Measurements from ENCODE around the gene OCA2.
"Not testable (repeated sequence)": the region's sequence is repeated elsewhere in the genome, so short reads cannot be mapped to it uniquely, and the experiment has no call there.

The OCA2 gene

DNA sequence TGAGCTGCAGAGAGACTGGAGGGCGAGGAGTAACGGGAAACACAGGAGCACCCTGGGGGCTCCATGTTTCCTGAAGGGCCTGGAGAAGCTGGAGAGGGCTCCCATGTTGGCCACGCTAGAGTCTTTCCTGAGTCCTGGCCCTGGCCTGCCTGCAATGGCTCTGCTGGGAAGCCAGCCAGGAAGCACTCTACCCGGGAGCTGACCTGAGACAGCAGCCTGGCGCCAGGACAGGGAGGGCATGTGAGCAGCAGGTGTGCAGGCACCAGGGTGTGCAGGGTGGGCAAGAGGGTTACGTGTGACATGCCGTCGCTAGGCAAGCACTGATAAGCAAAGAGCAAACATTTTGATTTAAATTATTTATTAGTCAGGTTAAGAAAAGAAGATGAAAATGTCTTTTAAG, 301.4 kb downstream of the OCA2 start:
- DNase-seq: no peak

DNA sequence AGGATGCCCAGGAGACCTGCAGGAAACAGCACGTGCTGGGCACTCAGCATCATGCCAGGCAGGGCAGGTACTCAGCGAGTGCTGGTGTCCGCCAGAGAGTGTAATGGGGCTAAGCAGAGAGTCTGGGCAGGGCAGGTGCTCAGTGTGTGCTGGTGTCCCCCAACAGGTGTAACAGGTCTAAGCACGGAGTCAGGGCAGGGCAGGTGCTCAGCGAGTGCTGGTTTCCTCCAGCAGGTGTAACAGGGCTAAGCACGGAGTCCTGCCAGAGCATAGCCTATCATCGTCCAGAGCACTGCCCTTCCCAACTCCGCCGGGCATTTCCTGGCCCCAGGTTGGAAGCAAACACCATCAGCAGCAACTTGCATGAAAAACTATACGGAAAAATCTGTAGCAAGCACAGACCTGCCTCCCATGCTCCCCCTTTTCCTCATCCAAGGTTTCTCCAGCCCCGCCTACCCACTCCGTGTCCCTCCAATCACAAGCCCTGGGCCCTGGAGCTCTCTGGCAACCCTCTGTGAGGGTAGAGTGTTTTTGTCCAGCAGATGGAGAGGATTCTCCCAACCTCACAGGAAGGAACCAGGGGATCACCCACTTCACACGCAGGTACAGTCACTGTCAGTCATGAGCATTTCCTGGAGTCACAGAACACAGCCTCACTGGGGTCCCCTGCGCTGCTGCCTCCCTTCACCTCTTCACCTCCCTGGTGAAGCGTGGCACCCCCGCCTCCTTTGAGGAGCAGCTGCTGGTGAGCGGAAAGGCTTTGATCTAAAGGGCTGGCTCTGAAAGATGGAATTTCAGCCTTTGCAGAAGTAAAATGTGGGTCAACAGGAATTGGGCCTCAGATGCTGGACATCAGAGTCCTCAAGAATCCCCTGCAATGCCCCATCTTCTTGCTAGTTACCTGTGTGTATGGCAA, 302.5 kb downstream of the OCA2 start:
- no peak for DNase-seq

DNA sequence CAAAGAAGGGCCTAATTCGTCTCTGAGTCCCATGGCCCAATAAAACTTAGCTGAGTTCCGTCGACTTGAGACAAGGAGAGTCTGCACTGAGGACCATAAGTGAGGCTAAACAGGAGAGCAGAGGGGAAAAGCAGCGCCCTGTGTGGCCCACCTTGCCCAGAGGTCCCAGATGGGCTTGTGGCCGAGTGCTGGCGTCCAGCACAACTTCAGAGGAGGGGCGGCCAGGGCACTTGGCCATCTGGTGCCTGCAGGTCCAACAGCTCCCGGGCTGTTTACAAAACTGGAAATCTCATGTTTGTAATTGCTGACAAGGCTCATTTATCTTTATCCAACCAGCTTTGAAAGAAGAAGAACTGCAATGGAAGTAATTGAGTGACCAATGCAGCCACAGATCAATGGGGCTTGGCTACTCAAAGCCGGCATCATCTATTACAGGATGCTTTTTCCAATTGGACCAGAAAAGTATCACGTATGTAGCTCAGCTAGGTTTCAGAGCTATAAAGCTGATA, 306.3 kb downstream of the OCA2 start:
- no peak for DNase-seq

DNA sequence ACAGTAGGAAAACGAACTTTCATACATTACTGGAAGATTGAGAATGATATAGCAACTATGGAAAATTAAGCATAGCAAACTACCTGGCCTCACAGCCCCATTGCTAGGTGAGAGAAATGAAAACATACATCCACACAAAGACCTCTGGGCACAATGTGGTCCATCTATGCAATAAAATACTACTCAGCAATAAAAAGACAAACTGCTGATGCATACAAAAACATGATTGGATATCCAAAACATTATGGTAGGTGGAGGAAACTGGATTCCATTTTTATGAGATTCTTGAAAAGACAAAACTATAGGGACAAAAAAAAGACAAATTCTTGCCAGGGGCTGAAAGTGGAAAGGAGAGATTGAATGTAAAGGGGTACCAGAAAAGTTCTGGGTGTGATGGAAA, 308.8 kb downstream of the OCA2 start:
- DNase-seq: no peak

DNA sequence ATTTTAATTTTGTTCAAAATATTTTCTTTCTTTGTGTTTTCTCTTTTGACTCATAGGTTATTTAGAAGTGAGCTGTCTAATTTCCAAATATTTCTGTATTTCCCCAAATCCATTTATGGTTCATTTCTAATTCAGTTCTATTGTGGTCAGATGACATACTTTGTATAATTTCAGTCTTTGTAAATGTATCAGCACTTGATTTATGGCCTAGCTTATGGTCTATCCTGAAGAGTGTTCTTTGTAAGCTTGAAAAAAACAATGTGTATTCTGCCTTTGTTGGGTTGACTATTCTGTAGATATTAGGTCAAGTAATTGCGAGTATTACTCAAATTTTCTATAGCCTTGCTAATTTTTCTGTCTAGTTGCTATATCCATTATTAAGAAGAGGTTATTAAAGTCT, 311.2 kb downstream of the OCA2 start:
- DNase-seq: no peak

DNA sequence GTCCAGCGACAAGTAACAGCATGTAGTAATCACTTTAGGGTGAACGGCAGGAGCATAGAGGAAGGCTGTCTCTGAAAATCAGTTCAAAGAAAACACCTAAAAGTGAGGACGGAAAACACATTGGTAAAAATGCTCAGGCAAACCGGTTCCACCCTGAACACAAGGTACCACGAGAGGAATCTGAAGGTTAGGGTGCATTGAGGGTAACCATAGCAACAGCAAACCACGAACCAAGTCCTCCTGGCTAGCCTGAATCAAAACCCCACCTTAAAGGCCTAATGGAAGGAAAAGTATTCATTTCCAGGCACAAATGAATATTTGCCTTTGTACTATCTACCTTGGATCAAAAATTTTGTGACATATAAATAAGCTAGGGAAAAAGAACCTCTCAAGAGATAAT, 315.0 kb downstream of the OCA2 start:
- no peak for DNase-seq

DNA sequence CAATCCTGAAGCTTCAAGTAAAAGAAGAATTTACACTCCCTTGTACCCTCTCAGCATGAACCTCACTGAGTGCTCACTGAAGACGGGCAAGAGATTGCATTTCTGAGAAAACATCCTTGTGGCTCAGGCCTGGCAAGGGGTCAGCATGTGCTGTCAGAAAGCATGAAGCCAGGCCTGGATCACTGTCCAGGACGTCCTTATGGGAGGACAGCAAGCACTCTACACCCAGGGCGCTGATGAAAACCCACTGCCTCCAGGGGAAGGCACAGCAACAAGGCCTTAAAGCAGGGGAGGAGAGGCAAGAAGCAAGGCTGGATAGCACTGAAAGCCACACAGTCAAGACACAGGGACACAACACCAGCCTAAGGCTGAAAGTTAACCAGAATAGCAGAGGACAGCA, 315.4 kb downstream of the OCA2 start:
- DNase-seq: no peak

DNA sequence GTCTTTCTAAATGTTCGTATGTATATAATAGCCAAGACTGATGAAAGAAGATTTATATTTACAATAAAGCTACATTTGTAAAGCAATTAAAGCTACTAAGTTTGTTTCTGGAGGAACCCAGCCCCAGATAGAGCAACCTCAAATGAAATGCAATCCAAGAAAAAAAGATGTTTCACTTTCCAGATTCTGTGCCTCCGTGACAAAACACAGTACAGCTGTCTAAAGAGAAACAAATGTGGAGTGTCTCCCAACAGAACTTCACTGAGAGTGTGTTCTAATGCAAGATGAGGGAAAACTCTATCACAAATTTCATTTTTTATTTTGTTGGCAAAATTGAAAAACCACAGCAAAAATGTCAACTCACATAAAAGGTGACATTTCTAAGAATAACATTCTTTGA, 317.0 kb downstream of the OCA2 start:
- no peak for DNase-seq

DNA sequence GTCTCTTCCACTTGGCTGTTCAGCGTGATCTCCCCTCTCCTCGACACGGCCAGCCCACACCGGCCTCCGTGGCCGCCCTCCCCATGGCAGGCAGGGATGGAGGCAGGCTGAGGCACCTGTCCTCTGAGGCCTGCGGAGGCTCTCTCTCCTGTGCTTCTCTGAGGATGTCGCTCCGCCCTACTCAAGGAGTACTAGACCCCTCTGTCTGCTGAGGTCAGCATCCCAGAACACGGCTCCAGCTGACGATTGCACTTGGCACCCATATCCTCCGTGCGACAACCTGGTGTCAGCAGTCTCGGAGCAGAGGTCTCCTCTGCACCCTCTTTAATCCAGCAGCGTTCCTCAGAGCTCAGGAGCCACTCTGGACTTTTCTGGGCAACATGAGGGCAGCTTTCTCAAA, 322.6 kb downstream of the OCA2 start:
- DNase-seq: no peak

DNA sequence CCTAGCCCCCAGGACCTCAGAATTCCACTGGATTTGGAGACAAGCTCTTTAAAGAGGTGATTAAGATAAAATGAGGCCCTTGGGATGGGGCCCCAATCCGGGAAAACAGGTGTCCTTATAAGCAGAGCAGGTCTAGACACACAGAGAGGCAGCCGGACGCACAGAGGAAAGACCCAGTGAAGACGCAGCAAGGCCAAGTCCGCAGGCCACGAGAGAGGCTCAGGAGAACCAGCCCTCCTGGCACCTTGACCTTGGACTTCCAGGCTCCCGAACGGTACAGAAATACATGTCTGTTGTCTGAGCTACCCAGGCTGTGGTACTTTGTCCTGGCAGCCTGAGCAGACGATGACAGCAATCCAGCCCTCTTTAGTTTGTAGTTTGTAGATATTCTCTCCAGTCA, 324.5 kb downstream of the OCA2 start:
- no peak for DNase-seq

DNA sequence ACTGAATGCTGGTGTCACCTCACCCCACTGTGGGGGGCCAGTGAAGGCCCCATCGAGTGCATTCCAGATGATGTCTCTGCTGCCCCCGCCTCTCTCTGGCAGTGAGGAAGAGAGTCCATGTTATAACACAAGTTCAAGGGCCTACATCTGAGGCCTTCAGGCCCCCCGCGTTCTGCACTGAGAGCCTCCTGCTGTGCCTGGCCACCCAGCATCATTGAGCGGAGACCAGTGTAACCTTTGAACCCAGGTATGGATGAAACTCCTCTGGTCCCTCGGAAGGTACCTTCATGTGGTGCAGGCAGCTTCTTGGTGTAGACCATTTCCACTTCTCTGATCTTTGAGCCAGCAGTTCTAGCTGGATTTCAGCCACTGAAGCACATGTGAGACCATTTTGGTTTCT, 324.9 kb downstream of the OCA2 start:
- no peak for DNase-seq

DNA sequence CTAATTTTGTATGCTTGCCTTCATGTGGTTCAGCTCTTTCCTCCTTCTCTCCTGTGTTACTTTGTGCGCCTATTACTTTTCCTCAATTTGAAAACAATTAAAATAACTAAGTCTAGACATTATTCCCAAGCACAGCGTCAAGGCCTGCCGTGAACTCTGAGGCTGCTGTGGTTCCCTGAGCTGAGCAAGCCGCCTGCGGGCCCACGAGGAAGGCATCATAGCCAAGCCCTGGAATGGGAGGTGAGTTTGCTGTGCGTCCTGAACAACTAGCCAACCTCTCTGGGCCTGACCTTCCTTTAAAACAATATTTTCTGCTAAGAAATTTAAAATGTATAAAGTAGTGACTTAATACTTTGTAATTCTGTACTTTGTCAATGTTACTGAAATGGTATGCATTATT, 327.2 kb downstream of the OCA2 start:
- DNase-seq: no peak

DNA sequence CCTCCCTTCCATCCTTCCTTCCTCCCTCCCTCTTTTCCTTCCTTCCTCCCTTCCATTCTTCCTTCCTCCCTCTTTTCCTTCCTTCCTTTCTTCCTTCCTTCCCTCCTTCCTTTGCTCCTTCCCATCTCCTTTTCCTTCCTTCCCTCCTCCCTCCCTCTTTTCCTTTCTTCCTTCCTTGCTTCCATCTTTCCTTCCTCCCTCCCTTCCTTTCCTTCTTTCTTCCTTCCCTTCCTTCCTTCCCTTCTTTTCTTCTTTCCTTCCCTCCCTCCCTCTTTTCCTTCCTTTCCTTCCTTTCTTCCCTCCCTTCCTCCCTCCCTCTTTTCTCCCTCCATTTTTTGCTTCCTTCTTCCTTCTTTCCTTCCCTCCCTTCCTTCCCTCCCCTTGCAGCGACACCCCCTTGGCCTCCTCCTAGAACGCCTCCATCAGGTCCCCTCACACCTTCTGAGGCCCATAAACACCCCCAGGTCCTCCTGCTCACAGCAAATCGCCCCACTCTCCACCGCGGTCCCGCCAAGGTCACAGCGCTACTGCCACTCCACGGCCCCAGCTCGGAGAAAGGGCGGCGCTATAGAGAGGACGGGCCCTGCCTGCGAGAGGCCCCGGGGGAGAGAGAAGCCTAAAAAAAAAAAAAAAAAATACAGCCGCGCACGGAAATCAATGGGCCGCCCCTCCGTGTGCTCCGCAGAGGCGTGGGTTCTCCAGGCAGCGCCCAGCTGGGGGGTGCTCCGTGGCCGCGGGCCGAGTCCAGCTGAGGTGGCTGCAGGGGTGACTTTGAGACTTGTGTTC, 328.2 kb downstream of the OCA2 start:
- no peak for DNase-seq

DNA sequence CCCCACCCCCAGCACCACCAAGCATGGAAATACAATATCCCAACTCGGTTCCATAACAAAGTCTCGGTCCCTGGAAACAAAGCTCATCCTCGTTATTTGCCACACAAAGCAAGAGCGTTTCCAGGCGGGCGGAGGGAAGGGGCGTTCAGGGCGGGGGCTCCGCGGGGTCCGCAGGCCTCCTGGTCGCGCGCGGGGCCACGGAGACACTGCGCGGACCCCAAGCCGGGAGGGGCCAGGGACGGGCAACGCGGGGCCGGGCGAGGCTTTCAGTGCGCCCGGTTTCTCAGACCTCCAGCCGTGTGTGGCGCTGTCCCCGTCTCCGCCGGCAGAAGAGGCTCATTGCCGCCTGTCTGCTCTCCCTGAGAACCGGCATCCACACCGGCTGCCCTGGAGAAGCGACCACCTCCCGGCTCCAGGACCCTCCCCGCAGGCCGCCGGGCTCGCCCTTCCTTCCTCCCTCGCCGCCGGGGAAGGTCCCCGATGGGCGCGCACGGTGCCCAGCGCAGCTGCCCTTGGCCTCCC, 329.0 kb downstream of the OCA2 start:
- no peak for DNase-seq

DNA sequence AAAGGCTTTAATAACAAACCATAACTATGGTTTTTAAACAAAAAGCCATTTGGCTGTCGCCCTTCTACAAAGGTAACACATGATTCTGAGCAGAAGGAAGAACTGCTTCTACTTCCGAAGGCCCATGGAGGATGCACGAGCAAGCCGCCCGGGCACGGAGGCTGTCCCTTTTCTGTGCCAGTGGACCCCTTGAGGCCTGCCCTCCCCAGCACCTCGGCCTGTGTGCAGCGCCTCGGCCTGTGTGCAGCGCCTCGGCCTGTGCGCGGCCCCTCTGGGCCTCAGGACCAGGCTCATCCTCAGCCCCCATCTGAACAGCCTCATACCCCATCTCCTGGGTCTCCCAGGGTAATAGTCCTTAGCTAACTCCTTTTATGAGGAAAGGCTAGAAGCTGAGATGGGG, 329.5 kb downstream of the OCA2 start:
- DNase-seq: no peak

DNA sequence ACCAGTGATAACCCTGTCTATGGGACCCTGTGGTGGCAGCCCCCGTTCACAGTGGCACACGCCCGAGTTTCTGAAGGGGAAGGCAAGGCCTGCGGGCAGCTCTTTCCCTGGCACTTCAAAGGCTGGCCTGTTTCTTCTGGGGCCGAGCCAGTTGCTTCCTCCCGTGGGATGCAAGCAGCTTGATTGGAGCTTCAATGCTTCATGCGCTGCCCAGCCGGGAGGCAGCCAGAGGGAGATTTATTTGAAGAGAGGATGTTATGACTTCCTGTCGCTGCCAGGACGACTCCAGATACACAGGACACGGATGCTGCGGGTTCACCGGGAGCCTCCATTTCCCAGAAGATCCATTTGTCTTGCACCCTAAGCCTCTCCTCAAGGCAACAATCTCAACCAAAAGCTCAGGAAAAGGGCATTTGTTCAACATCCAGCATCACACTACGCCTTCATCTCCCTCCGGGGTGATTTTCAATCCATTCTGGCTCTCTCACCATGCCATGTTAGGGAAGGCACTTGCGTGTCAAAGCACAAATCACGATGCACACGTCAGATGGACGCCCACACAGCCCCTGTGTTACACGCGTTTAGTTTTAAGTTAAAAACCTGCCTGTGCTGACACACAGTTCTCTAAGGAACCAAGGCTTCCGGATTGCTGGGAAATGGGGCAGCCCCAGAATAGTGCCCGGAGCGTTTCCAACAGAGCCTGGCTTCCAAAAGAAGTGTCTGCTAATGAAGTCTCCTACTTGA, 330.2 kb downstream of the OCA2 start:
- no peak for DNase-seq

DNA sequence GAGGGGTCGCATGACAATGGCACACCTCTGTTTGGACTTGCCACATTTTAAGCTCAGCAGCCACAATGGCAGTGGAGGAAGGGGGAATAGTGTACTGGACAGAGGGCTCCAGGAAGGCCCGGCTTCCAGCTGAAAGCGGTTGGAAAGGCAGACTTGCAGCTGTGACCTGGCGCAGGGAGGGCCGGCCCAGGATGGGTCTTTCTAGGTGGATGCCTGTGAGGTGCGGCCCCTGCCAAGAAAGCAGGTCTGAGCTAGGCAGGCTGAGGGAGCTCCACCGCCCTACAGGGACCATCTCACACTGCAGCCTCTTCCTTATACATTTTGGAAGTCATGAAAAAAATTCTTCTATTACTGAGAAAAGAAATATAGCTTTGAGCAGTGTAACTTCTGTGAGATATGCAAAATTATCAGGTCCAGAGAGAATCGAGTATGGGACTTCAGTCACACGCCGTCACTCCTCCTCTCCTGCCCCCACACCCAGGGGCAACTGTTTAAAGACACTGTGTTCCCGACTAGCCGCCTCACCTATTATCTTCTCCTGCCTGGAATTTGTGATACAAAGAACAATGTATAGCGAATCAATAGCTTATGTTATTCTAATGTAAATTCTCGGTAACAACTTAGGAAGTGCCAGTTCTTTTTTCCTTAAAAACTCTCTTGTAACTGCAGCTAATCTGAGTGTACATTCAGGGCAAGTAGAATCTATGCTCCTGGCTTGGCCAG, 331.0 kb downstream of the OCA2 start:
- no peak for DNase-seq

DNA sequence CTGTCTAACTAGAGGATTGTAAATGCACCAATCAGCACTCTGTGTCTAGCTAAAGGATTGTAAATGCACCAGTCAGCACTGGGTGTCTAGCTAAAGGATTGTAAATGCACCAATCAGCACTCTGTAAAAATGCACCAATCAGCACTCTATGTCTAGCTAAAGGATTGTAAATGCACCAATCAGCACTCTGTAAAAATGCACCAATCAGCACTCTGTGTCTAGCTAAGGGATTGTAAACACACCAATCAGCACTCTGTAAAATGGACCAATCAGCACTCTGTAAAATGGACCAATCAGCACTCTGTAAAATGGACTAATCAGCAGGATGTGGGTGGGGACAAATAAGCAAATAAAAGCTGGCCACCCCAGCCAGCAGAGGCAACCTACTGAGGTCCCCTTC, 331.7 kb downstream of the OCA2 start:
- not testable (repeated sequence) for DNase-seq

DNA sequence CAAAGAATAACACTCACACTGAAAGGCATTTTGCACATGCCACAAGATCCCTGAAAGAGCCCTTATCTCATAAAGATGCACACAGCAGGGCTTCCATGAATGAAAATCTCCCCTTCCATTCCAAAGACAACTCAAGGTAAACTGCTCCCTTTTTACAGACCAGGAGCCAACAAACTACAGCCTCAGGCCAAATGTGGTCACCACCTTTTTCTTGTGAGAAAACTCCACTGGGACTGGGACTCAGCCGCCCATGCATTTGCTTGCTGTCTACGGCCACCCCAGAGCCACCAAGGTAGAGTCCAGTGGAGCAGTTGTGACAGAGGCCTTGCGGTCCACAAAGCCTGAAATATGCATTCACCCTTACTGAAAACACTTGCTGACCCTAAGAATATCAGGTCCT, 334.8 kb downstream of the OCA2 start:
- DNase-seq: no peak

DNA sequence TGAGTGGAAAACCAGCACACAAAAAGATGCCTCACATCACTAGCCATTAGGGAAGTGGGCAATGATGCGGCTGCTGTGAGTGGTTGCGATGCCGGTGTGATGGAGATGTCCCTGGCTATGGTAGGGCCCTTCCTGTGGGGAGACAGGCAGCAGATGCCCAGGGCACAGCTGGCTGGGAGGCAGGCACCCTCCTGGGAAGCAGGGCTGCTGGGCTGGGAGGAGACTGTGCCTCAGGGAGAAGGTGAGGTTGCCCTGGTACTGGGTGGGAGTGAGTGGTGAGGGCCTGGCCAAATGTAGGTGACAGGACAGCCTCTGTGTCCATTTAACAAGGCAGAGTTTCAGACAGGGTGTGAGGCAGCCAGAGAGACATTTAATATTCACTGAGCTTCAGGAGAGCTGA, 335.6 kb downstream of the OCA2 start:
- DNase-seq: no peak

DNA sequence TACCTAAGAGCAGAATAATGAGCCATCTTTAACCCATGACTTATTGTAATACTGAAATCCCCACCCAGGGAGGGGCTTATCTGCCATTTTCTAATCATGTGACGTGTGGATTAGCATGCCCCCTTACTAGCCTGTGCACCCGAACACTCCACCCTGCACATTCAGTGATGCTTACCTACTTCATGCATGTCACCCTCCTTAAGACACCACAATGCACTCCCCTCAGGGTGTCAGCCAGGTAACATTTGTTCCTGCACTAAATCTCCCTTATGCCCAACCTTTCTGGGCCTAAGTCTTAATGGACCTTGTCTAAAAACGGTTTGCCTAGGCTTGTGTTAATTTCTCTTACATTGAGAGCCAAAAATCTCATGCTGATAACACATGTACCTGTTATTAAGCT, 336.6 kb downstream of the OCA2 start:
- DNase-seq: no peak

DNA sequence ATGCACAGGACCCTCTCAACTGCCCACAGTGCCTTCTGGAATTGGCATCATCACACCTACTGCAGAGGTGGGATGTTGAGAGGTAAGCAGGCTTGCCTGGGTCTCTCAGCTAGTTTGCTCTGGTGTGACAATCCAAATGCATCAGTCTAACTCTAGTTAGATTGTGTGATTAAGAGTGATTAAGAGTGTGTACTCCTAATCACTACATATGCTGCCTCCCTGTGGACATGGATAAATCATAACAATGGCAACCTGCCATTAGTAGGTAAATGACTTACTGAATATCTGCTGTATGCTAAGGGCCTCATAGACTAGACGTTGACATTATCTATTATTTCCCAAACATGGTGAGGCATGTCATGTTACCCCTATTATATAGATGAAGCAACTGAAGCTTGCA, 342.1 kb downstream of the OCA2 start:
- DNase-seq: no peak

Data from midbrain (tissue), 1 donor.